ENCODE data around the gene NR6A1. TPM values are rescaled to one million over a fixed set of nuclear protein-coding genes. Genes with fewer than 3 reads are reported as not detected.

The NR6A1 gene
- total and polyA plus RNA-seq, 2 of the 13 experiments (the other 11 are each of a cell fraction or from before 2014, with no cell fraction given): 28.1 to 31.5 TPM

DNA sequence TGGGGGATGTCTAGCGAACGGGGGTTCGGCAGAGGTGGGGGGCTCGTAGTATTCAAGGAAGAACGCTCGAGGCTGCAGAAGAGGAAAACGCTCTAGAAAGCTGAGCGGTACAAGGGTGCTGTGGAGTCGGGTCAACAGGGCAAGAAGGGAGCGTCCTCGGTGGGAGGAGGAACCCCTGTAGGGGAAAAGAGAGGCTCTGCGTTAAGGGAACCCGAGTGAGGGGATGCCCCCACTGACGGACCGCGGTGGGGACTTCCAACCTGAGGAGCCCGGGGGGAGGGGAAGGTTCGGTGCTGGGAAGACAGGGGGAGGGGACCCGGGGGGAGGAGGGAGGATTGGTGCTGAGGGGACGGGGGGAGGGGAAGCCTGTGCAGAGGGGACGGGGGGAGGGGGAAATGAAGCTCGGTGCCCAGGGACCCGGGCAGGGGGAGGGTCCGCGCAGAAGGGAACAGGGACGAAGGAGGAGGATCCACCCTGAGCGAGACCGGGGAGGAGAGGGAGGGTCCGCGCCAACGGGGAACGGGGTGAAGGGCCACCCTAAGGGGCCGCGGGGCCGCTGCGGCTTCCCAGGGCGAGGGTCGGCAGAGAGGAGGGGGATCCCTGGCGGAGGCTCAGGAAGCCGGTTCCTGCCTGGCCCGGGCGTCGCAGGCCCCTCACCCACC lies 621 bp downstream of the NR6A1 start (continued):
- 0 out of 2 replicates have a peak, but pooled peaks have one; percentile 23 for TF ChIP-seq TMF1 (CRISPR knock-in tag; IDR thresholded peaks at IDR 0.05; ENCODE audit: low read depth)
- peak; percentile 30; the same call in 1 of the 2 replicates for TF ChIP-seq ZNF768 (CRISPR knock-in tag; IDR thresholded peaks at IDR 0.05)
- TF ChIP-seq GATAD1 (CRISPR knock-in tag; IDR thresholded peaks at IDR 0.05): no peak
- TF ChIP-seq, protein P1, sequence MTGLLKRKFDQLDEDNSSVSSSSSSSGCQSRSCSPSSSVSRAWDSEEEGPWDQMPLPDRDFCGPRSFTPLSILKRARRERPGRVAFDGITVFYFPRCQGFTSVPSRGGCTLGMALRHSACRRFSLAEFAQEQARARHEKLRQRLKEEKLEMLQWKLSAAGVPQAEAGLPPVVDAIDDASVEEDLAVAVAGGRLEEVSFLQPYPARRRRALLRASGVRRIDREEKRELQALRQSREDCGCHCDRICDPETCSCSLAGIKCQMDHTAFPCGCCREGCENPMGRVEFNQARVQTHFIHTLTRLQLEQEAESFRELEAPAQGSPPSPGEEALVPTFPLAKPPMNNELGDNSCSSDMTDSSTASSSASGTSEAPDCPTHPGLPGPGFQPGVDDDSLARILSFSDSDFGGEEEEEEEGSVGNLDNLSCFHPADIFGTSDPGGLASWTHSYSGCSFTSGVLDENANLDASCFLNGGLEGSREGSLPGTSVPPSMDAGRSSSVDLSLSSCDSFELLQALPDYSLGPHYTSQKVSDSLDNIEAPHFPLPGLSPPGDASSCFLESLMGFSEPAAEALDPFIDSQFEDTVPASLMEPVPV (CRISPR knock-in tag; IDR thresholded peaks at IDR 0.05): 0 out of 2 replicates have a peak, but pooled peaks have one; percentile 14
- TF ChIP-seq HNRNPK (IDR thresholded peaks at IDR 0.05; ENCODE audit: low read depth, low read length, poor library complexity, severe bottlenecking): peak; percentile 30
- TF ChIP-seq ZBTB7B (CRISPR knock-in tag; IDR thresholded peaks at IDR 0.05): peak; percentile 0; the same call in 1 of the 2 replicates
- TF ChIP-seq NKX3-1 (CRISPR knock-in tag; IDR thresholded peaks at IDR 0.05): no peak
- TF ChIP-seq ZMAT3 (CRISPR knock-in tag; conservative IDR thresholded peaks at IDR 0.05): 0 out of 2 replicates have a peak, but pooled peaks have one; percentile 37
- TF ChIP-seq, protein P2, sequence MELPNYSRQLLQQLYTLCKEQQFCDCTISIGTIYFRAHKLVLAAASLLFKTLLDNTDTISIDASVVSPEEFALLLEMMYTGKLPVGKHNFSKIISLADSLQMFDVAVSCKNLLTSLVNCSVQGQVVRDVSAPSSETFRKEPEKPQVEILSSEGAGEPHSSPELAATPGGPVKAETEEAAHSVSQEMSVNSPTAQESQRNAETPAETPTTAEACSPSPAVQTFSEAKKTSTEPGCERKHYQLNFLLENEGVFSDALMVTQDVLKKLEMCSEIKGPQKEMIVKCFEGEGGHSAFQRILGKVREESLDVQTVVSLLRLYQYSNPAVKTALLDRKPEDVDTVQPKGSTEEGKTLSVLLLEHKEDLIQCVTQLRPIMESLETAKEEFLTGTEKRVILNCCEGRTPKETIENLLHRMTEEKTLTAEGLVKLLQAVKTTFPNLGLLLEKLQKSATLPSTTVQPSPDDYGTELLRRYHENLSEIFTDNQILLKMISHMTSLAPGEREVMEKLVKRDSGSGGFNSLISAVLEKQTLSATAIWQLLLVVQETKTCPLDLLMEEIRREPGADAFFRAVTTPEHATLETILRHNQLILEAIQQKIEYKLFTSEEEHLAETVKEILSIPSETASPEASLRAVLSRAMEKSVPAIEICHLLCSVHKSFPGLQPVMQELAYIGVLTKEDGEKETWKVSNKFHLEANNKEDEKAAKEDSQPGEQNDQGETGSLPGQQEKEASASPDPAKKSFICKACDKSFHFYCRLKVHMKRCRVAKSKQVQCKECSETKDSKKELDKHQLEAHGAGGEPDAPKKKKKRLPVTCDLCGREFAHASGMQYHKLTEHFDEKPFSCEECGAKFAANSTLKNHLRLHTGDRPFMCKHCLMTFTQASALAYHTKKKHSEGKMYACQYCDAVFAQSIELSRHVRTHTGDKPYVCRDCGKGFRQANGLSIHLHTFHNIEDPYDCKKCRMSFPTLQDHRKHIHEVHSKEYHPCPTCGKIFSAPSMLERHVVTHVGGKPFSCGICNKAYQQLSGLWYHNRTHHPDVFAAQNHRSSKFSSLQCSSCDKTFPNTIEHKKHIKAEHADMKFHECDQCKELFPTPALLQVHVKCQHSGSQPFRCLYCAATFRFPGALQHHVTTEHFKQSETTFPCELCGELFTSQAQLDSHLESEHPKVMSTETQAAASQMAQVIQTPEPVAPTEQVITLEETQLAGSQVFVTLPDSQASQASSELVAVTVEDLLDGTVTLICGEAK (IDR thresholded peaks at IDR 0.05): no peak
- TF ChIP-seq, protein P2 (CRISPR knock-in tag; IDR thresholded peaks at IDR 0.05): no peak
- TF ChIP-seq, protein P3, sequence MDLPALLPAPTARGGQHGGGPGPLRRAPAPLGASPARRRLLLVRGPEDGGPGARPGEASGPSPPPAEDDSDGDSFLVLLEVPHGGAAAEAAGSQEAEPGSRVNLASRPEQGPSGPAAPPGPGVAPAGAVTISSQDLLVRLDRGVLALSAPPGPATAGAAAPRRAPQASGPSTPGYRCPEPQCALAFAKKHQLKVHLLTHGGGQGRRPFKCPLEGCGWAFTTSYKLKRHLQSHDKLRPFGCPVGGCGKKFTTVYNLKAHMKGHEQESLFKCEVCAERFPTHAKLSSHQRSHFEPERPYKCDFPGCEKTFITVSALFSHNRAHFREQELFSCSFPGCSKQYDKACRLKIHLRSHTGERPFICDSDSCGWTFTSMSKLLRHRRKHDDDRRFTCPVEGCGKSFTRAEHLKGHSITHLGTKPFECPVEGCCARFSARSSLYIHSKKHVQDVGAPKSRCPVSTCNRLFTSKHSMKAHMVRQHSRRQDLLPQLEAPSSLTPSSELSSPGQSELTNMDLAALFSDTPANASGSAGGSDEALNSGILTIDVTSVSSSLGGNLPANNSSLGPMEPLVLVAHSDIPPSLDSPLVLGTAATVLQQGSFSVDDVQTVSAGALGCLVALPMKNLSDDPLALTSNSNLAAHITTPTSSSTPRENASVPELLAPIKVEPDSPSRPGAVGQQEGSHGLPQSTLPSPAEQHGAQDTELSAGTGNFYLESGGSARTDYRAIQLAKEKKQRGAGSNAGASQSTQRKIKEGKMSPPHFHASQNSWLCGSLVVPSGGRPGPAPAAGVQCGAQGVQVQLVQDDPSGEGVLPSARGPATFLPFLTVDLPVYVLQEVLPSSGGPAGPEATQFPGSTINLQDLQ (CRISPR knock-in tag; IDR thresholded peaks at IDR 0.05): 0 out of 2 replicates have a peak, but pooled peaks have one; percentile 5
- TF ChIP-seq ZNF432 (CRISPR knock-in tag; IDR thresholded peaks at IDR 0.05; ENCODE audit: borderline replicate concordance): no peak
- TF ChIP-seq DPF2 (CRISPR knock-in tag; IDR thresholded peaks at IDR 0.05; ENCODE audit: borderline replicate concordance, low read depth): no peak
- TF ChIP-seq ZNF367 (CRISPR knock-in tag; IDR thresholded peaks at IDR 0.05; ENCODE audit: borderline replicate concordance): no peak
- 0 out of 2 replicates have a peak, but pooled peaks have one; percentile 35 for TF ChIP-seq CHD2 (IDR thresholded peaks at IDR 0.05; ENCODE audit: low read depth, low read length)
